OCI-LY7 (cell line): Measurements from ENCODE around the gene RTBDN.

Experiments used
- EZH2phosphoT487 ChIP-seq: fragments of 200-600 bp; sonication (generic); IDR thresholded peaks from 2 replicates; pipeline ENCODE4 v1.6.1; 2018; ENCODE audit warnings: low read depth, borderline replicate concordance, mild to moderate bottlenecking, mixed run types, antibody characterized with exemption, low read length, moderate library complexity, mixed read lengths
- TF ChIP-seq, protein P1 (sequence below): fragments of 200-600 bp; sonication (generic); conservative IDR thresholded peaks from 2 replicates; pipeline ENCODE4 v1.5.1; 2014; ENCODE audit warnings: mild to moderate bottlenecking, antibody characterized with exemption, low read length, moderate library complexity, mixed read lengths

DNA sequence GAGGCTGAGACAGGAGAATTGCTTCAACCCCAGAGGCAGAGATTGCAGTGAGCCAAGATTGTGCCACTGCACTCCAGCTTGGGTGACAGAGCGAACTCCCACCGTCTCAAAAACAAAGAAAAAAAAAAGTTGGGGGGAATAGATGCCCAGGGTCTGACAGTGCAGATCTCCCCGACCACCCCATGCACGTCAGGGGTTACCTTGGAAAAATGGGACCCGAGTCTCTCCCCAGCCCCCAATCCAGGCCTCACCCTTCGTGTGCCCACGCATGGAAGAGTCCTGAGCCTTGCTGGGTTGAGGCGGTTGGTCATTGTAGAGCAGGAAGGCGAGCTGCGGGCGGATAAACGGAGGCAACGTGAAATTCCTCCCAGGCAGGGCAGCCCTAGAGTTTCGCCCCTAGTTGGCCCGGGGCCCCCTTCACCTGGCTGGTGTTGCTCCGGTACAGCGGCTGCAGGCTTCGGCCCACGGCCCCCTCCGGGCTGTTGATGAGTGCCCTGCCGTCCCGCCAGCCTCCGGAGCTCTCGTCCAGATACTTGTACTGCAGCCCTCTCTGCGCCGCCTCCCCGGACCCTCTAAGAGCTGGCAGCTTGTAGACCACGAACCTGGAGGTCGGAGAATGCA lies 46.3 kb upstream of the RTBDN start:
- TF ChIP-seq, protein P1, sequence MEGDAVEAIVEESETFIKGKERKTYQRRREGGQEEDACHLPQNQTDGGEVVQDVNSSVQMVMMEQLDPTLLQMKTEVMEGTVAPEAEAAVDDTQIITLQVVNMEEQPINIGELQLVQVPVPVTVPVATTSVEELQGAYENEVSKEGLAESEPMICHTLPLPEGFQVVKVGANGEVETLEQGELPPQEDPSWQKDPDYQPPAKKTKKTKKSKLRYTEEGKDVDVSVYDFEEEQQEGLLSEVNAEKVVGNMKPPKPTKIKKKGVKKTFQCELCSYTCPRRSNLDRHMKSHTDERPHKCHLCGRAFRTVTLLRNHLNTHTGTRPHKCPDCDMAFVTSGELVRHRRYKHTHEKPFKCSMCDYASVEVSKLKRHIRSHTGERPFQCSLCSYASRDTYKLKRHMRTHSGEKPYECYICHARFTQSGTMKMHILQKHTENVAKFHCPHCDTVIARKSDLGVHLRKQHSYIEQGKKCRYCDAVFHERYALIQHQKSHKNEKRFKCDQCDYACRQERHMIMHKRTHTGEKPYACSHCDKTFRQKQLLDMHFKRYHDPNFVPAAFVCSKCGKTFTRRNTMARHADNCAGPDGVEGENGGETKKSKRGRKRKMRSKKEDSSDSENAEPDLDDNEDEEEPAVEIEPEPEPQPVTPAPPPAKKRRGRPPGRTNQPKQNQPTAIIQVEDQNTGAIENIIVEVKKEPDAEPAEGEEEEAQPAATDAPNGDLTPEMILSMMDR = no peak
- TF ChIP-seq EZH2phosphoT487 = no peak
